Fibroblast of the aortic adventitia (primary cell): ENCODE data around the gene MYMK. TPM values are rescaled to one million over a fixed set of nuclear protein-coding genes. Genes with fewer than 3 reads are reported as not detected.

Source experiments
- DNase-seq: peaks from one replicate; pipeline ENCODE4 v3.0.0-alpha.2; 2010; ENCODE audit warnings: low read depth
- H3K4me3 ChIP-seq: 2 replicates; pipeline ENCODE4 v1.5.1; 2011; ENCODE audit warnings: low read depth, mild to moderate bottlenecking, control low read depth, low read length, moderate library complexity
- total RNA-seq: library from RNA; depleted of rRNA; stranded (reverse); fragments of >200 nt; gene quantifications from 2 replicates; pipeline ENCODE4 v1.2.3, GENCODE V29; 2012; ENCODE audit warnings: low replicate concordance
- TF ChIP-seq, protein P1 (sequence below): IDR thresholded peaks from 2 replicates; pipeline ENCODE4 v1.5.1; 2011; ENCODE audit warnings: mild to moderate bottlenecking, low read length, control low read depth, inconsistent platforms; ENCODE audit not compliant: insufficient read depth

Gene MYMK
- total RNA-seq, 1 donor, result not detected

DNA sequence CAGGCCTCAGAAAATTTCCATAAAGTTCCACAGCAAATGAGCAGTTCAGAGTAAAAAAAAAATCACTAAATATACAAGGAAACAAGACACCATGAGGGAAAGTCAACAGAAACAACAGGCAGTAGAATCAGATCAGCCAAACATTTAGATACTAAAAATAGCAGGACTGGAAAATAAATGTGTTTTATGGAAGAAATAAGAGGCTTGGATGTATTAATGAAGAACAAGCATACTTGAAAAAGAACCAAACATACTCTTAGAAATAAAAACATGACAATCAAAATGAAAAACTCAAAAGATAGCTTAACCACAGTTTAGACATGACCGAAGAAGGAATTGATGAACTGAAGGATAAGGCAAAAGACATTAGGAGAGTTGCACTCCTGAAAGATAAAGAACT lies 22.6 kb downstream of the MYMK start:
- TF ChIP-seq, protein P1, sequence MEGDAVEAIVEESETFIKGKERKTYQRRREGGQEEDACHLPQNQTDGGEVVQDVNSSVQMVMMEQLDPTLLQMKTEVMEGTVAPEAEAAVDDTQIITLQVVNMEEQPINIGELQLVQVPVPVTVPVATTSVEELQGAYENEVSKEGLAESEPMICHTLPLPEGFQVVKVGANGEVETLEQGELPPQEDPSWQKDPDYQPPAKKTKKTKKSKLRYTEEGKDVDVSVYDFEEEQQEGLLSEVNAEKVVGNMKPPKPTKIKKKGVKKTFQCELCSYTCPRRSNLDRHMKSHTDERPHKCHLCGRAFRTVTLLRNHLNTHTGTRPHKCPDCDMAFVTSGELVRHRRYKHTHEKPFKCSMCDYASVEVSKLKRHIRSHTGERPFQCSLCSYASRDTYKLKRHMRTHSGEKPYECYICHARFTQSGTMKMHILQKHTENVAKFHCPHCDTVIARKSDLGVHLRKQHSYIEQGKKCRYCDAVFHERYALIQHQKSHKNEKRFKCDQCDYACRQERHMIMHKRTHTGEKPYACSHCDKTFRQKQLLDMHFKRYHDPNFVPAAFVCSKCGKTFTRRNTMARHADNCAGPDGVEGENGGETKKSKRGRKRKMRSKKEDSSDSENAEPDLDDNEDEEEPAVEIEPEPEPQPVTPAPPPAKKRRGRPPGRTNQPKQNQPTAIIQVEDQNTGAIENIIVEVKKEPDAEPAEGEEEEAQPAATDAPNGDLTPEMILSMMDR, result no peak
- H3K4me3 ChIP-seq, result no peak overlapping the region
- DNase-seq, result no peak

DNA sequence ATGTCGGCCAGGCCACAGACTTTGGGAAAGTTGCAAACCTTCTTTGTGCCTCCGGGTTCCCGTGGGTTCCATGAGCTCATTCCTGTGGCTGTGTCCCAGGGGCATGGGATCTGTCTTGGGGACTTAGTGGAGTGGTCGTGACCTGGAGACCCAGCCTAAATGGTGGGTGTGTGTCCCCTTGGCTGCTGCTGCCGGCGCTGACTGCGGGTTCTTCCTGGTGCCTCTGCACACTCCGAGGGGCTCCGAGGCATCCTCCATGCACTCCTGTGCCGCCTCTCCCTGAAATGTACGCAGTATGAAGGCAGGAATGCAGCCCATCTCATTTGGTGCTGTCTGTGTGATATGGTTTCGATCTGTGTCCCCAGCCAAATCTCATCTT lies 24.9 kb downstream of the MYMK start:
- H3K4me3 ChIP-seq, result no peak overlapping the region
- TF ChIP-seq, protein P1, result no peak
- no peak for DNase-seq

DNA sequence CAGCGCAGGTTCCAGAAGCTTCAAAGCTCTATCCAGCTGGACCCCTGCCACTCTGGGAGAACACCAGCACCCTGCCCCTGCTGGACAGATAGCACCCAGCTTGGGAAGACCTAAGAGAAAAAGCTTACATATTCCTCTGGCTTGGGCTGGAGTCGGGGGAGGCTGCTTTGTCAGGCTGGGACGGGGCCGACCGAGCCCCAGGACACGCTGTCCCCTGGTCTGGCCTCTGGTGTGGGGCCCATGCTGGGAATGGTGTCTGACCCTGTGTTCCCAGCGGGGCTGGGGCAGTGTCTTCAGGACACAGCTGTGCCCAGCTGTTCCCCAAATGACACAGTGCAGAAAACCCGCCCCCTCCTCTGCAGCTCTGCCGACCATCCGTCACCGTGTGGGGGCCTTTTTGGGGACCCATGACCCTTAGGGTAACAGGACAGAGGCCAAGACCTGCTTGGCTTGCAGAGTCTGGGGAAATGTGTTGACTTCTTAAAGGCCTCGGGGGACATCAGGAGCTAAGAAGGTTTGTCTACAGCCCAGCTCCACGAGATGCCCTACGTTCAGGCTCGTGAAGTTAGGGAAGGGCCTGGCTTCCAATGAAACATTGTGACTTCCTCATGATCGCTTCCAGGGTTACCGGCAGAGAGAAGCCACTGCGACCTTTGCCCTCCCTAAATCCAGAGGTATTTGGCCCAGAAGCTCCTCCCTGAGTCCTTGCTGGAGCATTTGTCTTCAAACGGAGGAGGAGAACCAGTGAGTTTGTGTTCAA lies 25.4 kb downstream of the MYMK start:
- no peak overlapping the region for H3K4me3 ChIP-seq
- TF ChIP-seq, protein P1, result peak; percentile 12
- no peak for DNase-seq

DNA sequence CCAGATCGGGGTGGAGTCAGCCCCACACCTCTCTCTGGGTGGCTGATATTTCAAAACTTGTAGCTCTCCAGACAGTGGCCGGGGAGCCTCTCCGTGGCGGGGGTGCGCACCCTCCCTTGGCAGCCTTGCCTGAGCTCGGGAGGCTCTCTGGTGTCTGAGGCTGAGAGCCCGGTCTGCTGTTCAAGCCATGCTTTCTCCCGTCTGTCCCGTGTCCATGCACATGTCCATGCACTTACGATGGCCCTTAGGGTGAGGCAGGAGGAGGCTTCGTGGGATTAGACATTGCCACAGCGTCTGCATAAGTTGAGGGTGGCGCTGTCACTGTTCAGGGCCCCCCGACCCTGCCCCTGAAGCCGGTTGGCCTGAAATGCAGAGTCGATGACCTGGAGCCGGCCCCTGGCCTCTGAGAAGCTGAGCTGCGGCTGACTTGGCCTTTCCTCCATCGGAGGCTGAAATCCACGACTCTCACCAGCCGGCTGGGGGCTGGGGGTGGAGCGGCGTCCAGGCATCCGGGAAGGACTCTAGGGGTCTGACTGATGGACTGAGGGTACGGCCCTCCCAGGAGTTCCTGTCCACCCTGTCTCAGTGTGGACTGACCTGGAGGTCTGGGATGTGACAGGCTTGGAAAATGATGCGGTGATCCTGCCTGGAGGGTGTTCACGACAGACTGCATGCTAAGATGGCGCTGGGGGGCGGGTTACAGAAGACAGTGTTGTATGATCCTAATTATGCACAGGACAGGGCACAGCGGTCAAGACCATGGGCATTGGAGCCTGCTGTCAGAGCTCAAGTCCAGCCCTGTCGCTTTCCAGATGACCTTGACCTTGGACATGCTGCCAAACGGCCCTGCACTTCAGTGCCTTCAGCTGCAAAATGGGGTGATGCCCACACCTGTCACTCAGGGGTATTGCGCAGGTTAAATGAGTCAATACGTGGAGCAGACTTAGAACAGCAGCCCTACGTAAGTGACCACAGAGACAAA lies 27.6 kb downstream of the MYMK start:
- no peak for DNase-seq
- TF ChIP-seq, protein P1, result no peak
- H3K4me3 ChIP-seq, result no peak overlapping the region

DNA sequence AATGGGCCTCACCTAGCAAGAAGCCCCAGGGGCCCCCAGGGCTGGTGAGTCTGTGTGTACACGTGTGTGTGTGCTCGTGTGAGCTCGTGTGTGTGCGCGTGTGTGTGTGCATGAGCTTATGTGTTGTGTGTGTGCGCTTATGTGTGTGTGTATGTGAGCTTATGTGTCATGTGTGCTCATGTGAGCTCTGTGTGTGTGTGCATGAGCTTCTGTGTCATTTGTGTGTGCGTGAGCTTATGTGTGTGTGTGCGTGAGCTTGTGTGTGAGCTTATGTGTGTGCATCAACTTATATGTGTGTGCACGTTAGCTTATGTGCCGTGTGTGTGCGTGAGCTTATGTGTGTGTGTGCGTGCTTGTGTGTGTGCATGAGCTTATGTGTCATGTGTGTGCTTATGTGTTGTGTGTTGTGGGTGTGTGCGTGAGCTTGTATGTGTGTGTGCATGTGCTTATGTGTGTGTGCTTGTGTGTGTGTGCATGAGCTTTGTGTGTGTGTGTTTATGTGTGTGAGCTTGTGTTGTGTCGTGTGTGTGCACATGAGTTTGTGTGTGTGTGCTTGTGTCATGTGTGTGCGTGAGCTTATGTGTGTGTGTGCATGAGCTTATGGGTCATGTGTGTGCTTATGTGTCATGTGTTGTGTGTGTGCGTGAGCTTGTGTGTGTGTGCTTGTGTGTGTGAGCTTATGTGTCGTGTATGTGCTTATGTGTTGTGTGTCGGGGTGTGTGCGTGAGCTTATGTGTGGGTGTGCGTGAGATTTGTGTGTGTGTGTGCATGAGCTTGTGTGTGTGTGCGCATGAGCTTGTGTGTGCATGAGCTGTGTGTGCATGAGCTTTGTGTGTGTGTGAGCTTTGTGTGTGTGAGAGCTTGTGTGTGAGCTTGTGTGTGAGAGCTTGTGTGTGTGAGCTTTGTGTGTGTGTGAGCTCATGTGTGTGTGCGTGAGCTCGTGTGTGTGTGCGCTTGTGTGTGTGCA lies 29.1 kb downstream of the MYMK start:
- TF ChIP-seq, protein P1, result no peak
- no peak overlapping the region for H3K4me3 ChIP-seq
- DNase-seq, result no peak

DNA sequence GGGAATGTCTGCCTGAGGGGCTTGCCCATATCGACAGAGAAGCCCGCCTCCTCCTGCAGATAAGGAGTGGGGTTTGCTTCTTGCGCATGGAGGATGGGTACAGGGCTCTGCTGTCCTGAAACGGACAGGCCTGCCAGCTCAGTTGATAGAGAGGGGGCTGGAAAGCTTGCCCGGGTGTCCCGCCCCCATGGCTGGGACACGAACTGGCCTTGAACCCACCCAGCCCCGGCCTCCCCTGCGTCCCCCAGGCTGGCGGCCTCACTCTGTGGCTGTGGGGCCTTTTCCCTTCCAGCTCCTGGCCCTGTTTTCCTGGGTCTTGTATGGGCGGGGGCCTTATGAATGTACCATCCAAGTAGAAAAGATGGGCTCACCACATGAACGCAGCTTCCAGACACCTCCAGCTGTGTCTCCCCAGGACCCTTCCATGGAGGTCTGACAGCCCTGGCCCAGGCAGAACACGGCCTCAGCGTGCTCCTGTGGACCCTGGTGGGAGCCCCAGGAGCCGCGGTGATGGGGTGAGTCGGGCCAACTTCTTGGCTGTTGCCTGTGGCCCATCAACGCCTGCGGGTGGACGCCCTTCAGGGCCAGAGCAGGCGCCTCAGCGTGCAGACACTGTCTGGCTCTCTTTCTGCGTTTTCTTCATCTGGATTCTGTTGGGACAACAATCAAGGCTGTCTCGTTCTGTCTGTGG lies 30.0 kb downstream of the MYMK start:
- DNase-seq, result no peak
- no peak overlapping the region for H3K4me3 ChIP-seq
- TF ChIP-seq, protein P1, result no peak
